Raji (cell line): ENCODE results near the gene GLIS2.

ENCODE experiments used
- POLR2A ChIP-seq: IDR thresholded peaks from 2 replicates; pipeline ENCODE4 v1.6.1; 2011; ENCODE audit warnings: low read depth, low read length, control low read depth; ENCODE audit not compliant: insufficient read depth

GLIS2 gene

GRCh38 chr16:4313563-4314531 is 2.0 kb upstream of the GLIS2 start:
- no peak for TF ChIP-seq POLR2A

GRCh38 chr16:4314532-4315185 is 1.2 kb upstream of the GLIS2 start:
- TF ChIP-seq POLR2A: no peak

GRCh38 chr16:4316108-4316863 is 419 bp downstream of the GLIS2 start:
- TF ChIP-seq POLR2A: no peak

GRCh38 chr16:4316864-4317531 is 1.1 kb downstream of the GLIS2 start:
- TF ChIP-seq POLR2A: no peak

- no peak for TF ChIP-seq POLR2A
Observed at GRCh38 chr16:4317532-4318450, 1.9 kb downstream of the GLIS2 start.

GRCh38 chr16:4318451-4318910 is 2.6 kb downstream of the GLIS2 start:
- TF ChIP-seq POLR2A: no peak

- TF ChIP-seq POLR2A: no peak
Observed at GRCh38 chr16:4318967-4319366, 3.1 kb downstream of the GLIS2 start.

GRCh38 chr16:4319454-4320421 is 3.9 kb downstream of the GLIS2 start:
- TF ChIP-seq POLR2A: no peak

- TF ChIP-seq POLR2A: no peak
Observed at GRCh38 chr16:4320571-4321137, 4.8 kb downstream of the GLIS2 start.

GRCh38 chr16:4321286-4322120 is 5.6 kb downstream of the GLIS2 start:
- TF ChIP-seq POLR2A: no peak
